GM18526 (cell line): ENCODE results near the gene DNAH2.

Source experiments
- POLR2A ChIP-seq: IDR thresholded peaks from 3 replicates; pipeline ENCODE4 v1.6.1; 2011; ENCODE audit not compliant: insufficient read length; ENCODE audit errors: extremely low read depth

Gene DNAH2

DNA sequence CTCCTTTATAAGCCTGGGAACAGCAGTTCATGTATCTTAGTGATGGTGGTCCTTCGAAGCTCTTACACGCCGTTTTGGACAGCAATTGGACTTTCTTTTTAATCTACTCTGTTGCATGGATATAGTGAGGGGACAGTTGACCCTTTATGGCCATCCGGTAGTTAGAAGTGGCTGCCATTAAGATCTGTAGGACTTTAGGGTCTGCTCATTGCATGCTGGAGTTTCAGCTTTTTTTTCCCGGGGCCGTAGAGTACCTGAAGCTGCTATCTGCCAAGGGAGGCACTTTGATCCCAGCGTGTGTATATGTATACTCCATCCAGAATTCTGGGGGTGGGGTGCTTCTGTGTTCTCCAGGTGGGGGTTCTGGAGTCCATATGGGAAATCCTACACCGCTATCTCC is 141.5 kb downstream of the DNAH2 start:
- no peak for TF ChIP-seq POLR2A

- TF ChIP-seq POLR2A = no peak
These were observed 145.3 kb downstream of the DNAH2 start for GRCh38 chr17:7862692-7863437.

- no peak for TF ChIP-seq POLR2A
These were observed 147.6 kb downstream of the DNAH2 start for GRCh38 chr17:7864995-7865650.

DNA sequence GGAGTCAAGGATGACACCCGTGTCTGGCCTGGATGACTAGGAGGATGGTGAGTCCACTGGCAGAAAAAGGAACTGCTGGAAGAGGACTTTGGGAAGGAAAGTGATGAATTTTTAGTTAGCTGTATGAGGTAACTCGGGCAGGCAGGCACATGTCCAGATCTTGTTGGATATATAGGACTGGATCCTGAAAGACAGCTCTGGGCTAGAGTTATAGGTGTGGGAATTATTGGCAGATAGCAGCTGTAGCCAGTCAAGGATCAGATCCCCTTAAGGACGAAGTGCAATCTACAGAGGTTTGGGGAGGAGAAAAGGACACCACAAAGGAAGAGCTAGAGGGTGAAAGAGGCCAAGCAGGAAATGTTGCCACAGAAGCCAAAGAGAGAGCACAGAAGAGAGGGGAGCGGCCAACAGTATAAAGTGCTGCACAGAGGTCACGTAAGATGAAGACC is 150.4 kb downstream of the DNAH2 start:
- no peak for TF ChIP-seq POLR2A

DNA sequence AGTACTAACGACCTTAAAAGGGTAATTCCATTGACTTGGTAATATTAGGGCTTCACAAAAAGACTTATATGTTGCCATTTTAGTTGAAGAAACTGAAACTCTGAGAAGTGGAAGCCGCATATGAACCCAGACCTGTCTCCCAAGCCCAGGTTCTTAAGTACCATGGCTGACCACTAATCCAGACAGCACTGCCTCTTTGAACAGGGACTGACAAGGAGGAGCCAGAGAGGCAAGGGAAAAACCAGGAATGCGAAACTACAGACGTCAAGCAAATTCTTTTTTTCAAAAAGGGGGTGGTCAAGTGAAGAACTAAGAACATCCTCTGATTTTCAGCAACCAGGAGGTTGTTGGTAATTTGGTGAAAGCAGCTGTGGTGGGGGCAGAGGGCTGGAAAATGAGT is 155.5 kb downstream of the DNAH2 start:
- TF ChIP-seq POLR2A = no peak

DNA sequence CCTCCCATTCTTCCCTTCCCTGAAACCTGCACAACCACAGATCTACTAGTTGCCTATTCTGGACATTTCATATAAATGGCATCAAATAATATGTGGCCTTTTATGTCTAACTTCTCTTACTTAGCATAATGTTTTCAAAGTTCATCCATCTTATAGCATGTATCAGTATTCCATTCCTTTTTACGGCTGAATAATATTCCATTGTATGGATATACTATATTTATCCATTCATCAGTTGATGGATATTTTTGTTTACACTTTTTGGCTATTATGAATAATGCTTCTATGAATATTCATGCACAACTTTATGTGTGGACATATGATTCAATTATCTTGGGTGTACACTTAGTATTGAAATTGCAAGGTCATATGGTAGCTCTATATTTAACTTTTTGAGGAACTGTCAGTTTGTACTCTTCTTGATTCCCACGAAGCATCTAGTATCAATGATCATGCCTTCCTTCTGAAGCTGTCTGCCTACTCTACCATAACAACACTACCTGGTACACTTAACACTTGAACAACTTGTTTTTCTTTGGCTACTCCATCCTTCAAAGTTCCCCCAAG is 158.3 kb downstream of the DNAH2 start:
- no peak for TF ChIP-seq POLR2A

GRCh38 chr17:7878234-7878633 is 160.7 kb downstream of the DNAH2 start:
- no peak for TF ChIP-seq POLR2A

DNA sequence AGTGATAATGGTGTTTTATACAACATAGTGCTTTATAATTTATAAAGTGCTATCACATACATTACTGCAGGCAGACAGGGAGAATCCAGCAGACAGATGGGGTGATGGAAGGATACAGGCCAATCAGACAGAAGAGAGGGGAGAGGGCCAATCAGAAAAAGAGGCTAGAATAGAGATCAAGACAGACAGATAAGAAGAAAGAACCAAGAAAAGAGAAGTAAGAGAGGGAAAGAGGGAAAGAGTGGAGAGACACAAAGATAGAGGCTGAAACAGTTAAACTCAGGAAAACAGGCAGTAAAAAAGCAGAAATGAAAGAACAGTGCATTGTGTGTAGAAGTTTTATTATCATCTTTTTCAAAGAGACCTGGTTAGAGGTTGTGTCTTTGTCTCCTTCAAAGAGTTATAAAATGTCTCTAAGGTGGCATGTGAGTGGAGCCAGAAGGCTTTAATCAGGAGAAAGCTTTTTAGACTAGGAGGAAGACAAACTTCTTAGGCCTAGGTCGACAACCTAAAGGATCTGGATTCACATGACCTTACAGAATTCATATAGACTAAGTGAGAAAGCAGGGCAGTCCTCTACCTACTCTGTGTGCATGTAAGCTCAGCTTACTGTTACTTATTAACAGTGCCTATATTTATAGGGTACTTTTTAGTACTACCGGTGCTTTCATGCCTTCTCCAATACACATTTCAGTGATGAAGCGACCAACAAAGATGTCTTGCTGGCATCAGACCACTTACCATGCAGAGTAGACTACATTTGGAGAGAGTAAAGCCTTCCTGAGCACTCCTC is 162.7 kb downstream of the DNAH2 start:
- no peak for TF ChIP-seq POLR2A

DNA sequence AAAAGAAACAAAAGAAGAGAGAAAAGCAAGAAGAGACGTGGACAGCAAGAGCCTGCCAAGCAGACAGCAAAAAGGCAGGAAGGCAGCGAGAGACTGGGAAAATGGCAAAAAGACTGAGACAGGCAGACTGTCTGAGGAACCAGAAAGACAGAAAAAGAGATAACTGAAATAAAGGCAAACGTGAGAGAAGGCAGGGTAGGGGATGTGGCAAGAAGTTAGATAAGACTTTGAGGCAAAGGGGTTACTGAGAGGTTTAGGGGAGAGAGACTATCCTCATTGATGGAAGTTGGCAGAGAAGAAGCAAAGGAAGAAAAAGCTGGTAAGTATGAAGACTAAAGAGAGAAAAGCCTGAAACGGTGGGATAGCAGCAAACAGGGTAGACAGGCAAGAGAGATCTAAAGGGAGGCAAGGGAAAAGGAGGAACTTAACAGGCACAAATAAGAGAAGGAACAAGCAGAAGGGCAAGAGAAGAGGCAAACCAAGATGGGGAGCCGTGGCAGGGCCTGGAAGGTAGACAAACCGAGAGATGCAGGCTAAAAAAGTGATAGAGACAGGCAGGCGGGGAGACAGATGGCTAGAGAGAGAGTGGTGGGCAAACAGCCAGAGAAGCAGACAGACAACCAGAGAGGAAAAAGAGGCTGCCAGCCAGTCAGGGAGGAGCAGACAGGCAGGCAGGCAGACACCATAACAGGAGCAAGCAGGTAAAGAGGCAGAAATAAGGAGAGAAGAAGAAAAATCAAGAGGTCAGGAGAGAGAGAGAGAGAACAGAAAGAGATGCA is 163.9 kb downstream of the DNAH2 start:
- no peak for TF ChIP-seq POLR2A

- TF ChIP-seq POLR2A = no peak
These were observed 164.5 kb downstream of the DNAH2 start for GRCh38 chr17:7882068-7882467.

DNA sequence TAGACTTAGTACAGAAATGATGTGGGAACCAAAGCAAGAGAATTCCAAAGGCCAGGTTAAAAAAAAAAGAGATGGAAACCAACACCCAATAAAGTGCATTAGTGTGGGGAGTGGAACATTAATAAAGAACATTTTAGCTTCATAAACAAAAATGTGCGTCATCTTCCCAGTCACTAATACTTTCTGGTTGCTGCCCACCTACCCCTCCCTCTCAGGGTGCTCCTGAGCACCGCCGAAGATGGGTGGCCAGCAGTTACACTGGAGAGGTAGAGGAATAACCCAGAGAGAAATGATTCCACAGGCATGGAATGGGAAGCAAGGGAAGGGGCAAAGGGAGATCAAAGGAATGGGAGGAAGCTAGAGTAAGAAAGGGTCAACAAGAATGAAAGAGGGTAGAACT is 165.1 kb downstream of the DNAH2 start:
- TF ChIP-seq POLR2A = no peak
